ENCODE data around the gene ELOA2.
"Not testable (repeated sequence)": the region's sequence is repeated elsewhere in the genome, so short reads cannot be mapped to it uniquely, and the experiment has no call there.

DNA sequence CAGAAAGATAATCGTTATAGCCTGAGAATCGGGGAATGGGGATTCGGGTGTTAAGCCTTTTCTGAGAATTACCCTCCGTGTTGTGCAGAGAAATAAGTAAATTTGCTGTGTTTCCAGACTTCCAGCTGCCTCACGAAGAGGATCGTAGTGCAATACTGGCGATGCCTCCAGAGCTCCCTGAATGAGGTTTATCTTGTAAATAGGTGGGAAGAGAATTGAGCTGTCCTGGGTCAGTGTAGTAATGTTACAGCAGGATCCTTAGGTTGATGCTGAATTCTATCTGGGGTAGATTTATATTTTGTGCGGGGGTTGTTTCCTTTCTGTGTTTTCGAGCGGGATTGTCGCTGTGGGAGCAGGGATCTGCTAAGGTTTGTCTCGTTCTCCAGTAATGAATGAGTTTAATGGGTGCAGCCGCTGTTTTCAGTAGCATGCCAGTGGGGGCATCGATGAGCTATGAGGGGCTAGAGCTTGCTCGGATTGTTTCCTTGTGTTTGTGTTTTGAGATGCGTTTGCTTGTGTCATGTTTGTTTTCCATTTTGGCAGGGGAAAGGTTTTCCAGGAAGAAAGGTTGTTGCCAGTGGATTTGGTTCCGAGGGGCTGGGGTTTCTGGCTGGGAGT lies 9.8 kb downstream of the ELOA2 start:
- TF ChIP-seq, protein P1, sequence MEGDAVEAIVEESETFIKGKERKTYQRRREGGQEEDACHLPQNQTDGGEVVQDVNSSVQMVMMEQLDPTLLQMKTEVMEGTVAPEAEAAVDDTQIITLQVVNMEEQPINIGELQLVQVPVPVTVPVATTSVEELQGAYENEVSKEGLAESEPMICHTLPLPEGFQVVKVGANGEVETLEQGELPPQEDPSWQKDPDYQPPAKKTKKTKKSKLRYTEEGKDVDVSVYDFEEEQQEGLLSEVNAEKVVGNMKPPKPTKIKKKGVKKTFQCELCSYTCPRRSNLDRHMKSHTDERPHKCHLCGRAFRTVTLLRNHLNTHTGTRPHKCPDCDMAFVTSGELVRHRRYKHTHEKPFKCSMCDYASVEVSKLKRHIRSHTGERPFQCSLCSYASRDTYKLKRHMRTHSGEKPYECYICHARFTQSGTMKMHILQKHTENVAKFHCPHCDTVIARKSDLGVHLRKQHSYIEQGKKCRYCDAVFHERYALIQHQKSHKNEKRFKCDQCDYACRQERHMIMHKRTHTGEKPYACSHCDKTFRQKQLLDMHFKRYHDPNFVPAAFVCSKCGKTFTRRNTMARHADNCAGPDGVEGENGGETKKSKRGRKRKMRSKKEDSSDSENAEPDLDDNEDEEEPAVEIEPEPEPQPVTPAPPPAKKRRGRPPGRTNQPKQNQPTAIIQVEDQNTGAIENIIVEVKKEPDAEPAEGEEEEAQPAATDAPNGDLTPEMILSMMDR (IDR thresholded peaks at IDR 0.05), result not testable (repeated sequence)
- TF ChIP-seq, protein P2, sequence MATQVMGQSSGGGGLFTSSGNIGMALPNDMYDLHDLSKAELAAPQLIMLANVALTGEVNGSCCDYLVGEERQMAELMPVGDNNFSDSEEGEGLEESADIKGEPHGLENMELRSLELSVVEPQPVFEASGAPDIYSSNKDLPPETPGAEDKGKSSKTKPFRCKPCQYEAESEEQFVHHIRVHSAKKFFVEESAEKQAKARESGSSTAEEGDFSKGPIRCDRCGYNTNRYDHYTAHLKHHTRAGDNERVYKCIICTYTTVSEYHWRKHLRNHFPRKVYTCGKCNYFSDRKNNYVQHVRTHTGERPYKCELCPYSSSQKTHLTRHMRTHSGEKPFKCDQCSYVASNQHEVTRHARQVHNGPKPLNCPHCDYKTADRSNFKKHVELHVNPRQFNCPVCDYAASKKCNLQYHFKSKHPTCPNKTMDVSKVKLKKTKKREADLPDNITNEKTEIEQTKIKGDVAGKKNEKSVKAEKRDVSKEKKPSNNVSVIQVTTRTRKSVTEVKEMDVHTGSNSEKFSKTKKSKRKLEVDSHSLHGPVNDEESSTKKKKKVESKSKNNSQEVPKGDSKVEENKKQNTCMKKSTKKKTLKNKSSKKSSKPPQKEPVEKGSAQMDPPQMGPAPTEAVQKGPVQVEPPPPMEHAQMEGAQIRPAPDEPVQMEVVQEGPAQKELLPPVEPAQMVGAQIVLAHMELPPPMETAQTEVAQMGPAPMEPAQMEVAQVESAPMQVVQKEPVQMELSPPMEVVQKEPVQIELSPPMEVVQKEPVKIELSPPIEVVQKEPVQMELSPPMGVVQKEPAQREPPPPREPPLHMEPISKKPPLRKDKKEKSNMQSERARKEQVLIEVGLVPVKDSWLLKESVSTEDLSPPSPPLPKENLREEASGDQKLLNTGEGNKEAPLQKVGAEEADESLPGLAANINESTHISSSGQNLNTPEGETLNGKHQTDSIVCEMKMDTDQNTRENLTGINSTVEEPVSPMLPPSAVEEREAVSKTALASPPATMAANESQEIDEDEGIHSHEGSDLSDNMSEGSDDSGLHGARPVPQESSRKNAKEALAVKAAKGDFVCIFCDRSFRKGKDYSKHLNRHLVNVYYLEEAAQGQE (IDR thresholded peaks at IDR 0.05; ENCODE audit: insufficient read depth in 1 of 2, low read depth in 2 of 2, low read length in 1 of 2), result not testable (repeated sequence)
- TF ChIP-seq POLR2AphosphoS5, TCF7L2 (IDR thresholded peaks at IDR 0.05; ENCODE audit: low read depth, low read length): not testable (repeated sequence)
